Mesenchymal stem cell (in vitro differentiated cells and primary cell): ENCODE results near the gene PXT1.
A peak's percentile ranks its signal among the peaks of the same experiment; 100 is the strongest.

Experiments
- DNase-seq: peaks from one replicate; pipeline ENCODE4 v3.0.0-alpha.2; 2013
- H2AFZ ChIP-seq: one replicate; pipeline ENCODE4 v1.6.1; 2013; ENCODE audit warnings: low read depth, mild to moderate bottlenecking, control low read depth, inconsistent platforms, low read length, moderate library complexity
- H2AK5ac ChIP-seq: 2 replicates; pipeline ENCODE4 v1.6.1; 2013; ENCODE audit warnings: low read length, moderate library complexity, mild to moderate bottlenecking, inconsistent platforms; ENCODE audit not compliant: severe bottlenecking
- H2BK120ac ChIP-seq: one replicate; pipeline ENCODE4 v1.6.1; 2013; ENCODE audit warnings: low read depth, mild to moderate bottlenecking, inconsistent platforms, low read length, moderate library complexity
- H2BK12ac ChIP-seq, 2 experiments: one replicate each; pipeline ENCODE4 v1.6.1; 2013; ENCODE audit warnings: inconsistent platforms in 2 of 2, low read length in 2 of 2, mild to moderate bottlenecking in 2 of 2, moderate library complexity in 2 of 2, control low read depth in 1 of 2
- H2BK15ac ChIP-seq: one replicate; pipeline ENCODE4 v1.6.1; 2013; ENCODE audit warnings: mild to moderate bottlenecking, low read depth, inconsistent platforms; ENCODE audit not compliant: poor library complexity, severe bottlenecking
- H2BK5ac ChIP-seq: 2 replicates; pipeline ENCODE4 v1.6.1; 2013; ENCODE audit warnings: low read depth, mild to moderate bottlenecking, low read length, control low read depth, inconsistent platforms; ENCODE audit not compliant: poor library complexity, severe bottlenecking
- H3K14ac ChIP-seq, 2 experiments: one replicate each; pipeline ENCODE4 v1.6.1; 2013; ENCODE audit warnings: inconsistent platforms in 2 of 2, low read length in 2 of 2, control low read depth in 1 of 2, mild to moderate bottlenecking in 1 of 2, moderate library complexity in 1 of 2
- H3K18ac ChIP-seq, 2 experiments: one replicate each; pipeline ENCODE4 v1.6.1; 2013; ENCODE audit warnings: inconsistent platforms in 2 of 2, low read length in 2 of 2, control low read depth in 1 of 2, low read depth in 1 of 2, mild to moderate bottlenecking in 1 of 2
- H3K23ac ChIP-seq, 2 experiments: one replicate each; pipeline ENCODE4 v1.6.1; 2013; ENCODE audit warnings: inconsistent platforms in 2 of 2, low read length in 2 of 2, mild to moderate bottlenecking in 2 of 2, moderate library complexity in 2 of 2, control low read depth in 1 of 2
- H3K27ac ChIP-seq: 2 replicates; pipeline ENCODE4 v1.5.1; 2013; ENCODE audit warnings: mild to moderate bottlenecking, moderate library complexity, low read length, control low read depth, inconsistent platforms; ENCODE audit not compliant: poor library complexity, severe bottlenecking
- H3K27me3 ChIP-seq, 2 experiments: 2 replicates each; pipeline versions ENCODE4 v1.6.1 to v1.7.0; 2013; ENCODE audit warnings: low read length in 2 of 2, mild to moderate bottlenecking in 2 of 2, moderate library complexity in 2 of 2, control low read depth in 1 of 2, inconsistent platforms in 1 of 2; ENCODE audit not compliant: control insufficient read depth in 1 of 2, insufficient read depth in 1 of 2
- H3K36me3 ChIP-seq, 2 experiments: 2 replicates each; pipeline versions ENCODE4 v1.6.1 to v1.7.0; 2013; ENCODE audit warnings: low read length in 2 of 2, control low read depth in 1 of 2, inconsistent platforms in 1 of 2, low read depth in 1 of 2, mild to moderate bottlenecking in 1 of 2; ENCODE audit not compliant: insufficient read depth in 2 of 2, control insufficient read depth in 1 of 2
- H3K4ac ChIP-seq, 2 experiments: one replicate each; pipeline ENCODE4 v1.6.1; 2013; ENCODE audit warnings: inconsistent platforms in 2 of 2, low read length in 2 of 2, mild to moderate bottlenecking in 2 of 2, moderate library complexity in 2 of 2, control low read depth in 1 of 2, low read depth in 1 of 2
- H3K4me1 ChIP-seq: 2 replicates; pipeline ENCODE4 v1.6.1; 2013; ENCODE audit warnings: low read depth, low read length, control low read depth; ENCODE audit not compliant: control insufficient read depth, insufficient read depth
- H3K4me2 ChIP-seq: 2 replicates; pipeline ENCODE4 v1.6.1; 2013; ENCODE audit warnings: low read length, mild to moderate bottlenecking, inconsistent platforms; ENCODE audit not compliant: poor library complexity, severe bottlenecking
- H3K4me3 ChIP-seq, 2 experiments: 2 replicates each; pipeline versions ENCODE4 v1.5.1 to v1.7.0; 2013; ENCODE audit warnings: low read length in 2 of 2, mild to moderate bottlenecking in 2 of 2, control low read depth in 1 of 2, low read depth in 1 of 2; ENCODE audit not compliant: insufficient read depth in 1 of 2
- H3K79me1 ChIP-seq: replicated peaks from 2 replicates; pipeline ENCODE4 v1.6.1; 2013; ENCODE audit warnings: mild to moderate bottlenecking, control low read depth, low read length, inconsistent platforms; ENCODE audit not compliant: poor library complexity, severe bottlenecking
- H3K9ac ChIP-seq: 2 replicates; pipeline ENCODE4 v1.7.0; 2013; ENCODE audit warnings: mild to moderate bottlenecking, low read length, moderate library complexity
- H3K9me3 ChIP-seq: 2 replicates; pipeline ENCODE4 v1.7.0; 2013; ENCODE audit warnings: mild to moderate bottlenecking, low read length; ENCODE audit not compliant: control insufficient read depth
- H4K8ac ChIP-seq: one replicate; pipeline ENCODE4 v1.6.1; 2013; ENCODE audit warnings: inconsistent platforms, mild to moderate bottlenecking, low read length, moderate library complexity
- H4K91ac ChIP-seq: one replicate; pipeline ENCODE4 v1.6.1; 2013; ENCODE audit warnings: mild to moderate bottlenecking, low read length, inconsistent platforms
- WGBS: methylation state at CpG from one replicate; pipeline ENCODE4 v1.1.7; 2013; ENCODE audit warnings: mixed read lengths; 5-methylcytosine and 5-hydroxymethylcytosine counted together

Gene PXT1

GRCh38 chr6:36431197-36431596 lies 11.5 kb downstream of the PXT1 start:
- Histone ChIP-seq H2AFZ (no peak overlapping the region), H4K91ac (no peak overlapping the region), H3K9ac (no peak overlapping the region), H3K14ac (no peak overlapping the region), H3K23ac (no peak overlapping the region), H3K27ac (no peak overlapping the region), H3K36me3 (no peaks in the 10 kb centered on the region), H3K4me1 (peaks cover 1% of the 10 kb centered on the region), H3K4ac (no peak overlapping the region), H3K4me2 (no peak overlapping the region), H3K4me3 (no peak overlapping the region), H3K9me3 (no peaks in the 10 kb centered on the region), H2BK5ac (no peak overlapping the region), H2AK5ac (peak overlapping the region; percentile 6), H3K18ac (no peak overlapping the region), H2BK15ac (no peak overlapping the region), H2BK12ac (no peak overlapping the region), H4K8ac (no peak overlapping the region), H3K79me1 (no peaks in the 10 kb centered on the region), H3K27me3 (no peaks in the 10 kb centered on the region), H2BK120ac (no peak overlapping the region)
- WGBS: 90% methylated on average over 4 of the region's 4 CpGs
- DNase-seq: no peak

GRCh38 chr6:36430351-36430750 lies 12.3 kb downstream of the PXT1 start:
- no peak overlapping the region for H3K4me3 ChIP-seq
- H2AK5ac ChIP-seq: no peak overlapping the region
- no peak for DNase-seq
- no peak overlapping the region for H3K18ac ChIP-seq
- no peak overlapping the region for H2BK15ac ChIP-seq
- H4K91ac ChIP-seq: no peak overlapping the region
- no peaks in the 10 kb centered on the region for H3K27me3 ChIP-seq
- no peak overlapping the region for H2BK12ac ChIP-seq
- 100% methylated on average over 1 of the region's 2 CpGs for WGBS
- no peak overlapping the region for H3K4ac ChIP-seq
- no peak overlapping the region for H2BK5ac ChIP-seq
- no peak overlapping the region for H3K14ac ChIP-seq
- no peaks in the 10 kb centered on the region for H3K79me1 ChIP-seq
- no peak overlapping the region for H4K8ac ChIP-seq
- H3K4me1 ChIP-seq: peaks cover 1% of the 10 kb centered on the region
- no peak overlapping the region for H2BK120ac ChIP-seq
- H3K36me3 ChIP-seq: no peaks in the 10 kb centered on the region
- no peak overlapping the region for H3K9ac ChIP-seq
- H2AFZ ChIP-seq: no peak overlapping the region
- no peak overlapping the region for H3K27ac ChIP-seq
- H3K4me2 ChIP-seq: no peak overlapping the region
- H3K23ac ChIP-seq: no peak overlapping the region
- no peaks in the 10 kb centered on the region for H3K9me3 ChIP-seq

DNA sequence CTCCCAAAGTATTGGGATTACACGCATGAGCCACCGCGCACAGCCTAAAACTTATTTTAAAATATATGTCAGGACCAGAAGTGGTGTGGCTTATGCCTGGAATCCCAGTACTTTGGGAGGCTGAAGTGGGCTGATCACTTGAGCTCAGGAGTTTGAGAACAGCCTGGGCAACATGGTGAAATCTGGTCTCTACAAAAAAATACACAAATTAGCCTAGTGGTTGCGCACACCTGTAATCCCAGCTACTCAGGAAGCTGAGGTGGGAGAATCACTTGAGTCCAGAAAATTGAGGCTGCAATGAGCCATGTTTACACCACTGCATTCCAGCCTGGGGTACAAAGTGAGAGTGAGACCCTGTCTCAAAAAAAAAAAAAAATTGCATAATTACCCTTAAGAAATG lies 13.7 kb downstream of the PXT1 start:
- Histone ChIP-seq H2BK120ac (no peak overlapping the region), H2BK12ac (no peak overlapping the region), H3K27ac (no peak overlapping the region), H3K79me1 (no peaks in the 10 kb centered on the region), H3K18ac (no peak overlapping the region), H2AK5ac (no peak overlapping the region), H3K14ac (no peak overlapping the region), H3K4me1 (peaks cover 1% of the 10 kb centered on the region), H2BK15ac (no peak overlapping the region), H3K4ac (no peak overlapping the region), H4K8ac (no peak overlapping the region), H2AFZ (no peak overlapping the region), H3K4me2 (no peak overlapping the region), H3K4me3 (no peak overlapping the region), H2BK5ac (no peak overlapping the region), H3K9me3 (no peaks in the 10 kb centered on the region), H3K23ac (no peak overlapping the region), H3K27me3 (no peaks in the 10 kb centered on the region), H3K36me3 (no peaks in the 10 kb centered on the region), H3K9ac (no peak overlapping the region), H4K91ac (no peak overlapping the region)
- WGBS: 100% methylated on average over 4 of the region's 4 CpGs
- DNase-seq: no peak

DNA sequence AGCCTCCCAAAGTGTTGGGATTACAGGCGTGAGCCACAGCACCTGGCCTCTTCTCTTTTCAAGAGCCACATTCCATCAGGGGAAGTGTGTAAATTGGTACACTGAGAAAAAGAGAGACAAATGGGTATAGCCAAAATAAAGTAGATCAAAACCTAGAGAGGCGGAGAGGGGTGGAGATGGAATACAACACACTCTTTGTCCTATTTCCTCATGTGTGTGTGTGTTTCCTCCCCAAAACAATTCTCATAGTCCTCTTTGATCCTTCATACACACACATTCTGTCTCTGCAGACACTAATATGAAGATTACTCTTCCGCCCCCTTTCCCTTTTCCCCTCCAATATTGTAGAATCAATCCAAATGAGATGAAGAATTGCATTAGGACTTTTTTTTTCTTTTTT lies 16.0 kb downstream of the PXT1 start:
- no peaks in the 10 kb centered on the region for H3K36me3 ChIP-seq
- no peak overlapping the region for H3K4me3 ChIP-seq
- no peak overlapping the region for H3K4ac ChIP-seq
- H2BK15ac ChIP-seq: no peak overlapping the region
- no peak overlapping the region for H3K14ac ChIP-seq
- no peak overlapping the region for H2BK5ac ChIP-seq
- no peaks in the 10 kb centered on the region for H3K9me3 ChIP-seq
- no peak overlapping the region for H2BK12ac ChIP-seq
- H3K27me3 ChIP-seq: no peaks in the 10 kb centered on the region
- H3K18ac ChIP-seq: no peak overlapping the region
- no peak overlapping the region for H2AFZ ChIP-seq
- no peak for DNase-seq
- H3K23ac ChIP-seq: no peak overlapping the region
- no peak overlapping the region for H2BK120ac ChIP-seq
- 100% methylated on average over 1 of the region's 3 CpGs for WGBS
- no peak overlapping the region for H2AK5ac ChIP-seq
- H3K79me1 ChIP-seq: no peaks in the 10 kb centered on the region
- no peak overlapping the region for H4K8ac ChIP-seq
- no peak overlapping the region for H3K4me2 ChIP-seq
- no peak overlapping the region for H3K9ac ChIP-seq
- no peak overlapping the region for H4K91ac ChIP-seq
- peaks cover 1% of the 10 kb centered on the region for H3K4me1 ChIP-seq
- no peak overlapping the region for H3K27ac ChIP-seq
